HG02642 (cell line): ENCODE results near the gene FUBP3.
"Not testable (repeated sequence)": the region's sequence is repeated elsewhere in the genome, so short reads cannot be mapped to it uniquely, and the experiment has no call there.

ENCODE experiments used
- ATAC-seq: cut with Tn5 transposase; IDR thresholded peaks from one replicate; pipeline ENCODE4 v1.9.1; 2021; ENCODE audit warnings: mild to moderate bottlenecking; ENCODE audit not compliant: unreplicated experiment, poor library complexity

FUBP3 gene

DNA sequence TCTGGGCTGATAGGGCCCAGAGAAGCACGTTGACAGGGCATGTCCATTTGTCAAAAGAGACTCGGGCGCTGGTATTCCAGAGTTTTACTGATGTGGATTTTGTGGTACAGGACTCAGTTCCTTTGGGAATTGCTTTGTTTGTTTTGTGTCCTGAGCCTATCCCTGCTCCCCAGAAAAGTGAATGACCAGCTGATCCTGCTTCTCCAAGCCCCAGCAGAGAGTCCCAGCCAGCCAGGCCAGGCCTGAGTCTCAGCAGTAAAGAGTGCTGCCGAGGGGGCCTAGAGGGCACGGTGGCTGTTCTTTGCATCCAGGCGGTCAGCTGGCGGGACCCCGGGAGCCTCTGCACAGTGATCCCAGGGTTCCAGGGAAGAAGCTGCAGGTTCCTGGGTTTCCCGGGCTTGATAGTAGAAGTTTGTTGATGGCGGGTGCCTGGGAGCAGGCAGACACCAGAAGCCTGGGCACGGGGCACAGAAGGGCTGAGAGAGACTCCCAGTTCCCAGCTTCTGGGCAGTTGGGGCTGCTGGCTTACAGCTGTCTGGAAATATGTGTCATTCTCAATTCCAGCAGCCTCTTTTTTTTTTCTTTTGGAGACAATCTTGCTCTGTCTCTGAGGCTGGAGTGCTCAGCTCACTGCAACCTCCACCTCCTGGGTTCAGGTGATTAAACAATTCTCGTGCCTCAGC lies 93.7 kb downstream of the FUBP3 start:
- no peak for ATAC-seq

- ATAC-seq = no peak
These were observed 96.0 kb downstream of the FUBP3 start for GRCh38 chr9:130675396-130675795.

DNA sequence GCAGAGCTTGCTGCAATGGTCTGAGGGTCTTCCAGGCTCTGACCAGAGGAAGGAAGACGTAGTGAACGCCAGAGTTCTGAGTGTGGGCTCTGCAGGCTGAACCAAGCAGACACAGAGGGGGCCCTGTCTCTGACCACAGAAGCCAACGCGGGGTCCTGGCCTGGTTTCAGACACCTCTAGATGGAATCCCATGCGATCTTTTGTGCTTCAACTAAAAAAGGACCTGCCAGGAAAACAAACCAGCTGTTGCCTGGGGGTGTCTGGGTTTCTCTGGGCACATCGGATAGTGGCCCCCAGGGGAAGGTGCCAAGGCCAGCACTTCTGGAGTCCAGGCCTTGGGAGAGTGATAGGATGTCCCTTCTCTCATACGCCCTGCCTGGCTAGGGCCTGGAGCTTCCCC lies 97.9 kb downstream of the FUBP3 start:
- no peak for ATAC-seq

DNA sequence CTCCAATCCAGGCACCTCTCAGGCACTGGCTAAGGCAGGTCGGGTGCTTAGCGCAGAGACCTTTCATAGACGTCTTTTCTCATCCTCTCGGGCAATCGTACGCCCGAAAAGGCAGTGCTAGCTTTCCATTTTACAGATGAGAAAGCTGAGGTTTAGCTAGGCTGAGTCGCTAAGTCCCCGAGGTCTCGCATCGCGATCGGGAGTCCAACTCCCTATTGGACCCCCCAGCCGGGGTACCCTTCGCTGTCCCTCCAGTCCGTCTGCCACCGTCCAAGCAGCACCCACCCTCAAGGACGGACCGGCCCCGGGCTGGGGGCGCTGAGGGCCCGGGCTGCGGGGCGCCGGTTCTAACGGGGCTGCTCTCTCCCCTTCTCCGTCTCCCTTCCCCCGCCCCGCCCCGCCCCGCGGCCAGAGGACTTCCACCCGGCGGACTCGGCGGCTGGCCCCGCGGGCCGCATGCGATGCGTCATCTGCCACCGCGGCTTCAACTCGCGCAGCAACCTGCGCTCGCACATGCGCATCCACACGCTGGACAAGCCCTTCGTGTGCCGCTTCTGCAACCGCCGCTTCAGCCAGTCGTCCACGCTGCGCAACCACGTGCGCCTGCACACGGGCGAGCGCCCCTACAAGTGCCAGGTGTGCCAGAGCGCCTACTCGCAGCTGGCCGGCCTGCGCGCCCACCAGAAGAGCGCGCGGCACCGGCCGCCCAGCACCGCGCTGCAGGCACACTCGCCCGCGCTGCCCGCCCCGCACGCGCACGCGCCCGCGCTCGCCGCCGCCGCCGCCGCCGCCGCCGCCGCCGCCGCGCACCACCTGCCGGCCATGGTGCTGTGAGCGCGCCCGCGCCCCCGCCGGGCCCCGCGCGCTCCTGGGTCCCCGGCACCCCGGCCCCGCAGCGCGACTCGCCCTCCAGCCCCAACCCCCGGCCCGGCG lies 101.7 kb downstream of the FUBP3 start:
- ATAC-seq = peak; percentile 43

- ATAC-seq = peak; percentile 30
These were observed 102.5 kb downstream of the FUBP3 start for GRCh38 chr9:130681769-130682420.

DNA sequence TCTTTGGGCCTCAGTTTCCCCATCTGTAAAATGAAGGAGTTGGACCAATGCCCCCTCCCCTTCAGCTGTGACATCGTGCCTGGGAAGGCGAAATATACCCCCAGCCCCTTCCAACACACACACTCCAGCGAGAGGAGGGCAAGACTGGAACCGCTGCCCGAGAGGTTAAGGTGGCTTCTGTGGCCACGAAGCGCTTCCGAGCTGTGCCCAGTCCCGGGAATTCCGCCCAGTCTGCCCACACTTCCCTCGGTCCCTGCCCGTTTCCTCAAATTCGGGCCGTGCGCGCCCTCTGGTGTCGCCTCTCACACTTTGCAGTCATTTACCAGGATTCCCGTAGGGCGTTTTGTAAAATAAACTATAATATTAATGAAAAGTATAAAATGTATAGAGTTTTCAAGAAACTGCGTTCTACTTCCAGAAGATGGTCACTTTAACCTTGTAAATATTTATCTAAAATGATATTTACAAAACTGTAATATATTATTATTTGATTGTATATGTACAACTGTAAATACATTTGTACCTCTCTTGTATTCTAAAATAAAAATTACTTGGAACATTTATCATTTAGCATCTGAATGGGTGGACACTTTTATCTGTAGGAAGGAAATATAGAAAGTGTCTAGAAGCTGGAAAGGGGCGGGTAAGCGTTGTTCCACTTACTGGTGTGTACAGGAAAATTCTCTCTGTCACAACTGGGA lies 103.2 kb downstream of the FUBP3 start:
- no peak for ATAC-seq

DNA sequence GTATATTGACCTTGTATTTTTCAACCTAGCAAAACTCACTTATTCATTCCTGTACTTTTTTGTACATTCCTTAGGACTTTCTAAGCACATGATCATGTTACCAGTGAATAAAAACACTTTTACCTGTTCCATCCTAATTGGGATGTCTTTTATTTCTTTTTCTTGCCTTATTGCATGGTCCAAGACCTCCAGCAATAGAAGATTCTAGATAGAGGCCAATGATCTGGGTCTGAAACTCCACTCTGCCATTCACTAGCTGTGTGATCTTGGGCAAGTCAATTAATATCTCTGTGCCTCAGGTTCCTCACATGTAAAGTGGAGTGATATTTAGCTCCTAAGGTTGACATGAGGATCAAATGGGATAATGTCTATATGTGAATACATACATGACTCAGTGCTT lies 105.7 kb downstream of the FUBP3 start:
- ATAC-seq = no peak

- not testable (repeated sequence) for ATAC-seq
These were observed 106.6 kb downstream of the FUBP3 start for GRCh38 chr9:130685945-130686344.

DNA sequence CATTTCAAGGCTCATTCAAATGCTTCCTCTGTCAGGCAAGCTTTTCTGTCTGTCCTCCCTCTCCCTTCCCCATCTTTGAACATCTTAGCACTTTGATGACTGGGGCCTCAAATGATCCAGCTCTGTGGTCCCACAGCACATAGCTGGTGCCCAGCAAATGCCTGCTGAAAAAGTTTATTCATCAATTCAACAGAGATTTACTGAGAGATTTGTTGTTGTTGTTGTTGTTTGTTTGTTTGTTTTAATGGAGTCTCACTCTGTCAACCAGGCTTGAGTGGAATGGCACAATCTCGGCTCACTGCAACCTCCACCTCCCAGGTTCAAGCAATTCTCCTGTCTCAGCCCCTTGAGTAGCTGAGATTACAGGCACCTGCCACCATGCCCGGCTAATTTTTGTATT lies 108.2 kb downstream of the FUBP3 start:
- ATAC-seq = no peak
